ENCODE results near the gene CBX5.
"Not testable (repeated sequence)": the region's sequence is repeated elsewhere in the genome, so short reads cannot be mapped to it uniquely, and the experiment has no call there.

The CBX5 gene

DNA sequence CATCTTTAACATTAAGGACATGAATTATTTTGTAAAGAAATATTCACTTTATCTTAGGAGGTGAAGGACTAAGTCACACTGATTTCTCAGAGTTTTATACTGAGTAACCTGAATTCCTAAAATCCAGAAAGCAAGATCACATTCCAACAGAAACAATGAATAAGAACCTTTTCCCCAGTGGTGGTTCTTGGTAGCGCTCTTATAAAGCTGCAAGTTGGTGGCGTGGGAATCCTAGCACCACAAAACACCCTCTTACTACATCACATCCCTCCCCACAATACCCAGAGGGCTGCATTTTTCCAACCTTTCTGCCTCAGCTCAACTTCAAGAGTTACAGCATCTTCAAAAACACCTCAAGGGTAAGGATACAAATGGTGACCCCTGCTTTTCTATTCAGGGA is 47.1 kb downstream of the CBX5 start:
- H3K4me3 ChIP-seq (ENCODE audit: control insufficient read depth, low read depth, low read length): no peak overlapping the region
- TF ChIP-seq, protein P1, sequence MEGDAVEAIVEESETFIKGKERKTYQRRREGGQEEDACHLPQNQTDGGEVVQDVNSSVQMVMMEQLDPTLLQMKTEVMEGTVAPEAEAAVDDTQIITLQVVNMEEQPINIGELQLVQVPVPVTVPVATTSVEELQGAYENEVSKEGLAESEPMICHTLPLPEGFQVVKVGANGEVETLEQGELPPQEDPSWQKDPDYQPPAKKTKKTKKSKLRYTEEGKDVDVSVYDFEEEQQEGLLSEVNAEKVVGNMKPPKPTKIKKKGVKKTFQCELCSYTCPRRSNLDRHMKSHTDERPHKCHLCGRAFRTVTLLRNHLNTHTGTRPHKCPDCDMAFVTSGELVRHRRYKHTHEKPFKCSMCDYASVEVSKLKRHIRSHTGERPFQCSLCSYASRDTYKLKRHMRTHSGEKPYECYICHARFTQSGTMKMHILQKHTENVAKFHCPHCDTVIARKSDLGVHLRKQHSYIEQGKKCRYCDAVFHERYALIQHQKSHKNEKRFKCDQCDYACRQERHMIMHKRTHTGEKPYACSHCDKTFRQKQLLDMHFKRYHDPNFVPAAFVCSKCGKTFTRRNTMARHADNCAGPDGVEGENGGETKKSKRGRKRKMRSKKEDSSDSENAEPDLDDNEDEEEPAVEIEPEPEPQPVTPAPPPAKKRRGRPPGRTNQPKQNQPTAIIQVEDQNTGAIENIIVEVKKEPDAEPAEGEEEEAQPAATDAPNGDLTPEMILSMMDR (IDR thresholded peaks at IDR 0.05; ENCODE audit: control insufficient read depth, insufficient read depth, low read depth, low read length, missing control alignments): peak; percentile 43
- DNase-seq (ENCODE audit: low read depth): peak; percentile 81

DNA sequence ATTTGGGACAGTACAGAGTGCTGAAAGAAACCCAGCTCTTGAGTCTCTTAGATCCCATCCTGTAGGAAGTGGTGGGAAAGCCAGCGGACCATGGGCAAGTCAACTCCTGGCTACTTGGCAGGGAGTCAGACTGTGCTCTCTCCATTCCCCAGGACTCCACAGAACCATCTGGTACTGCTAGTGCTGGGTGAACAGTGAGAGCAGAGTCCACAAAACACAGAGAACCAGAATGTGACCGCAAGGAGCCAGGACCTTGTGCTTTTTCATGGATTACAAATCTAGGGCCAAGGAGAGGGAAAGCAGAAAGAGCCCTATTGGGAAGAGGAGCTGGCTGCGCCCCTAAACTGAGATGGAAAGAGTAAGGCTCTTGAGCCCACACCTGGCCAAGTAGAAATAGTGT is 48.7 kb downstream of the CBX5 start:
- not testable (repeated sequence) for DNase-seq (ENCODE audit: low read depth); H3K4me3 ChIP-seq (ENCODE audit: control insufficient read depth, low read depth, low read length)

DNA sequence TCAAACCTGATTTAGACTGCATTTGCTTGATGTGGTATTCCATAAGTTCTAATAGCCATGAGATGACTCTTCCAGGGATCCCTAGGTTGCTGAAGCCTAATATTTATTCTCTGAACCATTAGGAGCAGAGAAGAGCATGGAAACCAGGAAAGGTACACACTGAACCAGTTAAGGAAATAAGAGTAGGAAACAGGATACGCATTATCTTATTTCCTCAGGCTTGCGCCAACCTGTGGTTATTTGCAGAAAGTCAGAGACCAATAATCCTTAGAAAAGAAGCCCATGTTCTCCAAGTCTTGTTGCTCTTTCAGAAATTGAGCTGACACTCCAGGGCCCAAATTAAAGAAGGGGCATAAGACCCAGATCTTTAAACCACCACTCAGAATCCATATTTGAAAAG is 49.4 kb downstream of the CBX5 start:
- H3K4me3 ChIP-seq (ENCODE audit: control insufficient read depth, low read depth, low read length): no peak overlapping the region
- TF ChIP-seq, protein P1 (IDR thresholded peaks at IDR 0.05; ENCODE audit: control insufficient read depth, insufficient read depth, low read depth, low read length, missing control alignments): no peak
- no peak for DNase-seq (ENCODE audit: low read depth)

DNA sequence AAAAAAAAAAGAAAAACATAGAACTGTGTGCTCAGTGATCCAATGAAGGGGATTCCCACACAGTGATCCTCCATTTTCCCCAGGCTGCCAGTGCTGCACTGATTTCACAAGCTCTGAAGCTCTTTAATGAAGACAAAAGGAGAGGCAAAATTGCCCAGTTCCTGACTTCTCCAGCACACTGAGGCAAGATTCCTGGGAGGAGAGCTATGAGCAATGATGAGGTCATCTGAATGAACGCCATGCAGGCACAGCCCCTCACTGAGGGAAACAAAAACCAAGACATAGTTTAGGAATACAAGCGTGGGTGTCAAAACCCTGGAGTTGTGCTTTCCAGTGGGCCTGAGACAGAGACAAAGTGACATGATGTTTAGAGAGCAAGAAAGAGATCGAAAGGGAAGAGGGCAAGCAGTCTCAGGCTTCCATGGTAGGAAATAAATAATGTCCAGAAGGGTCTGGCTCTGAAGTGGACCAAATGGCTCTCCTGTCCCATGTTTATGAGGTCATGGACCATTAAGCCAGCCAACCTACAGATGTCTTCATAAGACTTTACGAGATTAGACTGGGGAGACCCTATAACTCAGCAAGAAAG is 50.2 kb downstream of the CBX5 start:
- TF ChIP-seq, protein P1 (IDR thresholded peaks at IDR 0.05; ENCODE audit: control insufficient read depth, insufficient read depth, low read depth, low read length, missing control alignments): no peak
- H3K4me3 ChIP-seq (ENCODE audit: control insufficient read depth, low read depth, low read length): no peak overlapping the region
- peak; percentile 94 for DNase-seq (ENCODE audit: low read depth)

DNA sequence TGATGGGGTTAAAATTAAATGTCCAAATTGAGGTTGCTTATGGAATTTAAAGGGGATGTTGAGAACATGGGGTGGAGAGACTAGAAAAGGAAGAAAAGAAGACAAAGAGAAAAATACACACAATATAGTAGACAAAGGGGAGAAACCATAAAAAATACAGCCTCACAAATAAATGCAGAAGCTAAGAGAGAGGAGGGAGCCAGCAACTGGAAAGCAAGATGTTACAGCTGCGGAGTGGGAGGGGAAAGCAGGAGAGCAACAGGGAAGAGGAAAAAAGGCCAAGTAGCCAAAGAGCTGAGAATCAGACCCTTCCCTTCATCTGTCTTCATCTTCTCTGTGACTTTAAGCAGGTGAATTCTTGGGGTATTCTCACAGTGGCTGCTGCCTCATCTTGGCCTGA is 51.5 kb downstream of the CBX5 start:
- TF ChIP-seq, protein P1 (IDR thresholded peaks at IDR 0.05; ENCODE audit: control insufficient read depth, insufficient read depth, low read depth, low read length, missing control alignments): no peak
- no peak for DNase-seq (ENCODE audit: low read depth)
- no peak overlapping the region for H3K4me3 ChIP-seq (ENCODE audit: control insufficient read depth, low read depth, low read length)

DNA sequence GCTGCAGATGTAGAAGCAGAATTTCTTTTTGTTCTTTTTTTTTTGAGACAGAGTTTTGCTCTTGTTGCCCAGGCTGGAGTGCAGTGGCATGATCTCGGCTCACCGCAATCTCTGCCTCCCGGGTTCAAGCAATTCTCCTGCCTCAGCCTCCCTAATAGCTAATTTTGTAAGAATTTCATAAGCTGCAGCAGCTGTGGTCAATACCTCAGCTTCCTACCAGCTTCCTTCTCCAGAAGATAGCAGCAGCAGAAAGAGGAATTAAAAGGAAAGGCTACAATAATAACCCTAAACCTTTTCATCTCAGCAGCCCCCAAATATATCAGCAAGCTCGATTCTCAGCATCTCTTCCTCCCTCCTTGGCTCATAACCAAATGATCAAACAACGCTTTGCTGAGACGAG is 52.0 kb downstream of the CBX5 start:
- not testable (repeated sequence) for DNase-seq (ENCODE audit: low read depth); H3K4me3 ChIP-seq (ENCODE audit: control insufficient read depth, low read depth, low read length)

DNA sequence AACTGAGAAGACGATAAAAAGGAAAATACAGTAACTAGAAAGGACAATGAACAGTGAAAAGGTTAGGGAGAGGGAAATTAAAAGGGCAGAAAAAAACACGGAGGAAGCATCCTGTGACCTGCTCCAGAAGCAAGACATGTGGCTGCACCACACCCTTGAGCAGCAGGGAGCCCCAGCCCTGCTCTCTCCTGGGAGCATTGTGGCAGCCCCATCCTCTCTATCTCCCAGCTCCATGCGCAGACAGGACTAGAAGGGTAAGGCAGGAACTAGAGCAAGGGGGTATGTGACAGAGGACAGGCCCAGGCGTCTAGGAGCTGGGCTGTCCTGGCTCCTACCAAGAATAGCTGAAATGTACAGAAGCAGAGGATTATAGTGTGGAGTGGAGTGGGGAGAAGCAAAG is 52.5 kb downstream of the CBX5 start:
- TF ChIP-seq, protein P1 (IDR thresholded peaks at IDR 0.05; ENCODE audit: control insufficient read depth, insufficient read depth, low read depth, low read length, missing control alignments): no peak
- DNase-seq (ENCODE audit: low read depth): no peak
- no peak overlapping the region for H3K4me3 ChIP-seq (ENCODE audit: control insufficient read depth, low read depth, low read length)

DNA sequence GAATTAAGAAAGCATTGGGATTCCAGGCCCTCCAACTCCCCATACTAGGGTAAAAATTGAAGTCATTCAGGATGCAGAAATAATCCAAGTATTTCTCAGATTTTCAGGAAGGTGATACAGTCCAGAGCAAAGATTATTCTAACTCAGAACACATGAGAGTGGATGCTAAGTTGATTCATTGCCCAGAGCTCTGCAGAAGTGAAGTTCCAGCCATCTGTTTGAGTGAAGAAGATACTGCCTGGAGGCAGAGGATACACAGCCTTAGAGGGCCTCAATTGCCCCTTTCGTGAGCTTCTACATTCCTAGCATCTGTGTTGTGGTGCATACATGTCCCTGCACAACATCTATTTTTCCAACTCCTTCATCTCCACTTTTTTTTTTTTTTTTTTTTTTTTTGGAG is 54.3 kb downstream of the CBX5 start:
- TF ChIP-seq, protein P1 (IDR thresholded peaks at IDR 0.05; ENCODE audit: control insufficient read depth, insufficient read depth, low read depth, low read length, missing control alignments): no peak
- DNase-seq (ENCODE audit: low read depth): peak; percentile 27

More for the DNA sequence above, 54.3 kb downstream of the CBX5 start:
- no peak overlapping the region for H3K4me3 ChIP-seq (ENCODE audit: control insufficient read depth, low read depth, low read length)

Data from AG09309 (cell line).